ENCODE measurements around the gene ADAM8. TPM values are rescaled to one million over a fixed set of nuclear protein-coding genes. Genes with fewer than 3 reads are reported as not detected.
A peak's percentile ranks its signal among the peaks of the same experiment; 100 is the strongest.

The ADAM8 gene
- total RNA-seq (2022): 13.4 and 16.8 TPM in 2 replicates
- percentile 41 among the genes with signal in this experiment for Bru-seq, nascent RNA
- percentile 46 among the genes with signal in this experiment for BruChase-seq, experiment 1, labeled RNA remaining after a 2-hour chase
- BruChase-seq, experiment 2, labeled RNA remaining after a 6-hour chase: percentile 55 among the genes with signal in this experiment
- long read RNA-seq, transcript ADAM8-202 (23 exons, 3,279 nt): major isoform, 9 of 18 reads
- long read RNA-seq, partial matches to known transcripts: 2 of 18 reads
- long read RNA-seq, other reads (novel, unspliced or antisense): 7 of 18 reads

- Mint-ChIP-seq H3K4me3 (ENCODE audit: unreplicated experiment) (peak within 1 kb of the TSS; percentile 62), H3K9me3 (ENCODE audit: unreplicated experiment) (no peaks in the 10 kb centered on the region), H3K4me1 (ENCODE audit: low read depth, unreplicated experiment) (peaks cover 11% of the 10 kb centered on the region), H3K36me3 (ENCODE audit: insufficient read depth, unreplicated experiment) (peaks cover 31% of the 10 kb centered on the region), H3K27ac (ENCODE audit: unreplicated experiment) (peak within 1 kb of the TSS; percentile 80), H3K27me3 (ENCODE audit: insufficient read depth, unreplicated experiment) (no peaks in the 10 kb centered on the region)
- ChIA-PET CTCF (interaction anchor here (0.6 to 1.0 kb wide), 3 partner anchors 8 to 20 kb away, joined by 3 to 4 read pairs (median 4); no protein-coding TSS in a partner anchor), POLR2A (interaction anchor here (0.6 kb wide), 1 partner anchor 61 kb away, joined by 6 read pairs; no protein-coding TSS in a partner anchor)
- Histone ChIP-seq H3K9me3 (no peaks in the 10 kb centered on the region), H3K4me1 (peaks cover 53% of the 10 kb centered on the region), H3K4me3 (ENCODE audit: low read depth, low read length) (peak within 1 kb of the TSS; percentile 52), H3K27me3 (replicated peaks; ENCODE audit: control insufficient read depth, insufficient read depth, low read length) (no peaks in the 10 kb centered on the region), H3K36me3 (ENCODE audit: control insufficient read depth, insufficient read depth, low read length) (peaks cover 6% of the 10 kb centered on the region)
- no peak for TF ChIP-seq CTCF (IDR thresholded peaks at IDR 0.05; ENCODE audit: insufficient read depth in 1 of 2, low read depth in 1 of 2, low read length in 1 of 2, severe bottlenecking in 1 of 2, unreplicated experiment in 1 of 2)
- no TSS peak for BruUV-seq (replicated peaks)
- intact Hi-C loops (cut with micrococcal nuclease; ENCODE audit: unreplicated experiment): no loop called here
- peak; percentile 83 to 88 for DNase-seq
These were observed at the start of gene ADAM8 for GRCh38 chr10:133276435-133277201. ADAM8 (minus strand) TSS chr10:133276868; CDS start chr10:133276817, 51 bp downstream.

- Mint-ChIP-seq H3K36me3 (ENCODE audit: insufficient read depth, unreplicated experiment) (peaks cover 10% of the 10 kb centered on the region), H3K4me3 (ENCODE audit: unreplicated experiment) (peak overlapping the region; percentile 86), H3K9me3 (ENCODE audit: unreplicated experiment) (no peaks in the 10 kb centered on the region), H3K27ac (ENCODE audit: unreplicated experiment) (no peak overlapping the region), H3K27me3 (ENCODE audit: insufficient read depth, unreplicated experiment) (peaks cover 8% of the 10 kb centered on the region), H3K4me1 (ENCODE audit: low read depth, unreplicated experiment) (peaks cover 7% of the 10 kb centered on the region)
- H3K9me3 ChIP-seq: peaks cover 3% of the 10 kb centered on the region; the same call in 1 of the 2 replicates
- ChIA-PET POLR2A (no interaction called here), CTCF (no interaction called here)
- no peak for DNase-seq
- peaks cover 11% of the 10 kb centered on the region; the same call in 1 of the 2 replicates for H3K4me1 ChIP-seq
- peak overlapping the region; percentile 40 for H3K4me3 ChIP-seq (ENCODE audit: low read depth, low read length)
- no peak for TF ChIP-seq CTCF (IDR thresholded peaks at IDR 0.05; ENCODE audit: insufficient read depth in 1 of 2, low read depth in 1 of 2, low read length in 1 of 2, severe bottlenecking in 1 of 2, unreplicated experiment in 1 of 2)
- intact Hi-C loops (cut with micrococcal nuclease; ENCODE audit: unreplicated experiment): loop anchor here (5.0 kb wide), 1 partner anchor 66 kb away; the partner anchor contains the start of gene MTG1
- H3K27me3 ChIP-seq (replicated peaks; ENCODE audit: control insufficient read depth, insufficient read depth, low read length): no peaks in the 10 kb centered on the region
- no TSS peak for BruUV-seq (replicated peaks)
- H3K36me3 ChIP-seq (ENCODE audit: control insufficient read depth, insufficient read depth, low read length): no peaks in the 10 kb centered on the region
These were observed 49.5 kb upstream of the ADAM8 start for GRCh38 chr10:133326223-133326551.

GRCh38 chr10:133325440-133326222, 49.0 kb upstream of the ADAM8 start:
- peaks cover 11% of the 10 kb centered on the region; the same call in 1 of the 2 replicates for H3K4me1 ChIP-seq
- H3K27ac Mint-ChIP-seq (ENCODE audit: unreplicated experiment): no peak overlapping the region
- peaks cover 8% of the 10 kb centered on the region for H3K27me3 Mint-ChIP-seq (ENCODE audit: insufficient read depth, unreplicated experiment)
- no peaks in the 10 kb centered on the region for H3K27me3 ChIP-seq (replicated peaks; ENCODE audit: control insufficient read depth, insufficient read depth, low read length)
- no peak for DNase-seq
- TF ChIP-seq CTCF (IDR thresholded peaks at IDR 0.05; ENCODE audit: insufficient read depth in 1 of 2, low read depth in 1 of 2, low read length in 1 of 2, severe bottlenecking in 1 of 2, unreplicated experiment in 1 of 2): no peak
- POLR2A ChIA-PET: no interaction called here
- intact Hi-C loops (cut with micrococcal nuclease; ENCODE audit: unreplicated experiment): loop anchor here (5.0 kb wide), 1 partner anchor 67 kb away; the partner anchor contains the start of gene MTG1
- CTCF ChIA-PET: no interaction called here
- H3K9me3 Mint-ChIP-seq (ENCODE audit: unreplicated experiment): peaks cover under 1% of the 10 kb centered on the region
- peaks cover 10% of the 10 kb centered on the region for H3K36me3 Mint-ChIP-seq (ENCODE audit: insufficient read depth, unreplicated experiment)
- peak overlapping the region; percentile 86 for H3K4me3 Mint-ChIP-seq (ENCODE audit: unreplicated experiment)
- H3K4me1 Mint-ChIP-seq (ENCODE audit: low read depth, unreplicated experiment): peaks cover 7% of the 10 kb centered on the region
- peaks cover 6% of the 10 kb centered on the region for H3K9me3 ChIP-seq
- no peaks in the 10 kb centered on the region for H3K36me3 ChIP-seq (ENCODE audit: control insufficient read depth, insufficient read depth, low read length)
- BruUV-seq (replicated peaks): no TSS peak
- H3K4me3 ChIP-seq (ENCODE audit: low read depth, low read length): peak overlapping the region; percentile 40
